ENCODE measurements around the gene RYR3. TPM values are rescaled to one million over a fixed set of nuclear protein-coding genes. Genes with fewer than 3 reads are reported as not detected.
"Not testable (repeated sequence)": the region's sequence is repeated elsewhere in the genome, so short reads cannot be mapped to it uniquely, and the experiment has no call there.

RYR3 gene
- polyA plus RNA-seq, 5 donors: 6.2 to 12.0 (median 11.2) TPM

DNA sequence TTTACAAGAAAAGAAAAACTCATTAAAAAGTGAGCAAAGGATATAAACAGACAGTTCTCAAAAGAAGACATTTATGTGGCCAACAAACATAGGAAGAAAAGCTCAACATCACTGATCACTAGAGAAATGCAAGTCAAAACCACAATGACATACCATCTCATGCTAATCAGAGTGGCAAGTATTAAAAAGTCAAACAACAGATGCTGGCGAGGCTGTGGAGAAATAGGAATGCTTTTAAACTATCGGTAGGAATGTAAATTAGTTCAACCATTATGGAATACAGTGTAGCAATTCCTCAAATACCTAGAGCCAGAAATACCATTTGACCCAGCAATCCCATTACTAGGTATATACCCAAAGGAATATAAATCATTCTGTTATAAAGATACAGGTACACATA, 267.1 kb downstream of the RYR3 start:
- DNase-seq: not testable (repeated sequence)

DNA sequence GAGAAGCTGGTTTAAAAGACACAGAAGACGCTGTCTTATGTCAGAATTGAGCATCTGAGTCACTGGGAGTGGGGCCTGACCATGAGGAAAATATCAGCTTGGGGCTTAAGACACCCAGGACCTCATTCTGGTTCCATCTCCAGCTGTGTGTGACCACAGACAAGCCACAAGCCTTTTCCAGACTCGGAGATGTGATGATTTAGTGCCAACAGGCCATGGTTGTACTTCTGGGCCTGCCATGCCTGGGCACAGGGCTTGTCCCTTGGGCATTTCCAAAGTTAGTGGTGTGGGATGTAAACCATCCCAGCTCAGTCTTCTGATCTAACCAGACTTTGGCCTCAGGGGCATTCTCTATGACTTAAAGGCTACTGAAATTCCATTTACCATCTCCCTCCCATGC, 269.8 kb downstream of the RYR3 start:
- DNase-seq: no peak

DNA sequence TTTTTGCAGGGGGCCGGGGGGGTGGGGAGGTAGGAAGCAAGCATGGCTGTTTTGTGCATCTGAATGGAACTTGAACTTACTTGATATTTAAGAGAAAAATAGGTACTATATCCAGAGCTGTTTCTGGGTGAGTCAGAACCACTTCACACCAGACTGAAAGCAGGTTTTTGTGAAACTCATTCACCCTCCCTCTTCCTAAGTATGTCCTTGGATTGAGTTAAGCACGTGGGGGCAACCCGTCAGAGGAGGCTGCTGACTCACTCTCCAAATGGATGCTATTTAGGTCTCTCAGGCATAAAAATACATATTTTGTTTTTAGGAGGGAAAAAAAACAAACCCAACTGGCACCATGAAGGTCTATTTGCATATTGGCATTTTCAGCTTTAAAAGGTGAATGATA, 270.3 kb downstream of the RYR3 start:
- DNase-seq: no peak

DNA sequence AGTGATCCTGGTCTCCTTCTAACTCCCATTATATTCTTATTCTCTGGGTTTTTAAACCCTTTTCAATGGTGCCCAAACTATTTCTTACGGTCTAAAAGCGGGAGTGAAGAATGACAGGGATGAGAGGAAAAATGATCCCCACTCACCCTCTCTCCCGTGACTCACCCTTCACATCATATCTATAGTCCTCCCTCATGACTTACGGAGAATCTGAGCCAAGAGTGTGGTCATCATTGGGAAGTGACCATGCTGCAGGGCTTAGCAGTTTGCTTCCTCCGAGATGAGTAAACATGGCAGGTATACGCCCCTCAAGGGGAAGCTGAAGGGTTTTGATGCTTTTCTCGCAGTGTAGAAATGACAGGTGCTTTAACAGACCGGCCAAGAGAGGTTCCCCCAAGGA, 274.0 kb downstream of the RYR3 start:
- DNase-seq: no peak

DNA sequence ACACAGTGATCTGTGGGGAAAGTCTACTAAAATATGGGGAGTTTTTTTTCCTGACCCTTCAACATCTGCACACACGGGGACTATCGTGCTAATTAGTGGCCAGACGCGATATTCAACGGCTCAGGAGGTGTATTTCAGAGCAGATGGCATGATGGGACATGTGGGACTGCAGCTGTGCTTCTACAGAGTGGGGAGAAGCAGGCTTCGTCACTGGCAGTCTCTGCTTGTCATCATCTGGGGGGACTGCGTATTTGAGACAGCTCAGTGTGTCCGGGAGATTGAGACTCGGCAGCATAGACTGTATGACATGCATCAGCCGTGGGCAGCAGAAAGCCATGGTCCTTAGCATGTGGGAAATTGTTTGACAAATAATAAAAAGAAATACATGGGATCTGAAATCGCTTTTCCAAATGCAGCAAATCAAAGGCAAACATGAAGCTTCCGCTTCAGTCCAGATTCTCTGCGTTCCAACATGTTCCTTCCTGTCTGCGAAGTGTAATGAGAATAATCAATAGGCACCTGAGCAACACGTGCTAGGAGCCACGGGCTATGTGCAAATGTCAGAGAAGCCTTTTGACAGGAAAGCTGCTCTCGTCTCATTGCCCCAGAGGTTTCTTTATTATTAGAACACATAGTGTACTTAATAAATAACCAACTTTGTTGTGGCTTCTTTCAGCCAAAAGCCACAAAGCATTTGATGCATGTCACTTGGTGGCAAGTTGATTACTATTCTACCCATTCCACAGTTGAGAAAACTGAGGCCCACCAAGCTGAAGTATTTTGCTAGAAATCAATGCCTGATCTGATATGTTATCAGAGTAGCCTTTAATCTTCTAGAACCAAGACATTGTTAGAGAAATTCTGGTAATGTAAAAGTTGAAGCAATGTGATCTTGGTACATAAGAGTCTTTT, 276.3 kb downstream of the RYR3 start:
- DNase-seq: no peak

DNA sequence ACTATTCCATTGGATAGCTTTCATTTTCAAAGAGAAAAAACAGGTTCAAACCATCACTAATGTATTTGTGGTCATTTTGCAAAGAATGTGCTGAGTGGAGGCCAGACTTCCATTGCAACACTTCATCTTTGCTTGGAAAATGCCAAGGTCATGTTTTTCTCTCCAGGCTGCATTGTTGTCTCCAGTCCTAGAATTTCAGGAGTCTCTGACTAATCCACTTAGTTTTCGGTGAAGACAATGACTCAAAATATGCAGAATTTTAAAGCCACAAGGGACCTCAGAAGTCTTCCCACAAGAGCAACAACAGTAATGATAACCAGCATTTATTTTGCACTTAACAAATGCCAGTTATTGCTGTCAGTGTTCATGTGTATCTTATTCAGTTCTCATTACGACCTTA, 277.0 kb downstream of the RYR3 start:
- DNase-seq: no peak

DNA sequence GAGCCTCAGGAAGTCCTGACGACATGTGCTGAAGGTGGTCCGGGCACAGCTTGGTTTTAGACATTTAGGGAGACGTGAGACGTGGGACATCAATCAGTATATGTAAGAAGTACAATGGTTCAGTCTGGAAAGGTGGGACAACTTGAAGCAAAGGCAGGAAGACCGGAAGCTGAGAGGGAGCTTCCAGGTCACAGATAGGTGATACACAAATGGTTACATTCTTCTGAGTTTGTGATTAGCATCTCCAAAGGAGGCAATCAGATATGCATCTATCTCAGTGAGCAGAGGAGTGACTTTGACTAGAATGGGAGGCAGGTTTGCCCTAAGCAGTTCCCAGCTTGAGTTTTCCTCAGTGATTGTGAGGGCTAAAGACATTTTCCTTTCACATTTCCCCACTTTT, 282.1 kb downstream of the RYR3 start:
- no peak for DNase-seq

DNA sequence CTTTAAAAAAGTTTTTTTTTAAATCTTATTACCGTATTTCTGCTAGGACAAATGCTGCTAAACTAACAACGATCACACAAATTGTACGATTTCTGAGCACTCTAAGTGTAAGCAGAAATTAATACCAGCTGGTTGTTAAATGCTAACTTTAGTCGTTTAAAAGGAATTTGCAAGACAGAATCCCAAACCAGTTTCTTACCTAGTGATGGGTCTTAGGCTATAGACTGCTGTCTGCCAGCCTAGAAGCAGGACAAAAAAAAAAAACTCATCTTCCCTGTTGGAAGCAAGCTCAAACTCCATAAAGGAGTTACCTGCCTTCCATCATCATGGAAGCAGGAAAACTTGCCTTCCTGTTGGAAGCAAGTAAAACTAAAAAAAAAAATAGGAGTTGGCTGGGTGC, 287.6 kb downstream of the RYR3 start:
- not testable (repeated sequence) for DNase-seq

DNA sequence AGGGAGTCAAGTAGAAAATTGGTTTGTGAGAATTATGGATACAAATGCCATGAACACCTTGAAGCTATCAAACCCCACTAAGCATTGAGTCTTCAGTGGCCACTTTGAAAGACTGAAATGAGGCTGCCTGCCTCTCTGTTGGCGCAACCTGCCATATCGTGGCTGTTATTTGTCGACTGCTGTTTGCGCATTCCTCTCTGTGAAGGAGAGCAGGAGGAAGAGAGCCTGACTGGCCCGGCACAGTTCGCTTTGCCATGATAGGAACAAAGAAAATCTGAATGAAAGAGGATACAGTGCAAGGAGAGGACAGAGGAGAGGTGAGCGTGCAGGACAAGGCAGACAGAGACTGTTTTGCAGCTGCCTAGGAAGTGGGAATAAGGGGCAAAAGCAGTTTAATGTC, 289.4 kb downstream of the RYR3 start:
- DNase-seq: no peak

DNA sequence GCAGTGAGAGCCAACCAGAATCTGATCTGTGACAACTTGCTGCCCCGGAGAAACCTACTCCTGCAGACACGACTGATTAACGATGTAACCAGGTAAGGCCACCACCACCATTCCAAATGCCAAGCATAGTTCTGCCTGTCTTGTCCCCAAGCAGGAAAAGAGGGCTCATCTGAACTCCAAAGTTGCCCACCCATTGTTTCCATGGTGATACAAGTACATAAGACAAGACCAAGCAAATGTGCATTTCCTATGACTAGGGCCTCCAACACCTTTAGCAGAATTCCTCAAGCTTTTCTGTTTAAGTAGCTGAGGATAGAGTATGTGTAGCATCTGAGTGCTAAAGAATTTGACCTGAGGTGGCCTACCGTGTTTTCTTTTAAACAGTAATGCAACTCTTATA, 290.7 kb downstream of the RYR3 start:
- DNase-seq: no peak

DNA sequence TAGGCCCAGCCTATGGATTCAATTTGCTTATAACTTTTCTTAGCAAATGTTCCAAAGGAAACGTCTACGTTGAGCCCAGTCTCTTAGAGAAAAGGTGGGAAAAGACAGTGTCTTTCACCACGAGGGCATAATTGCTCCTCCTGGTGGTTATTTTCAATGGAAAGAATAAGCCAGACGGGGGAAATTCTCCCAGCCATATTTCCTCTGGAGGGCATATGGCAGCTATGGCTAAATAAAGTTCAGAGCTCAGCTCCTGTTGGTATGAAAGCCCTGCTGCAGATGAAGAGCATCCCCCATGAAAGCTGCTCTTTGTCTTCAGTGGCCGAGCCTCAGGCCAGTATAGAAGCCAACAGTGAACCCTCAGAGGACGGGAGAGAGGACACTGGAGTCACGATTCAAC, 297.9 kb downstream of the RYR3 start:
- DNase-seq: no peak

DNA sequence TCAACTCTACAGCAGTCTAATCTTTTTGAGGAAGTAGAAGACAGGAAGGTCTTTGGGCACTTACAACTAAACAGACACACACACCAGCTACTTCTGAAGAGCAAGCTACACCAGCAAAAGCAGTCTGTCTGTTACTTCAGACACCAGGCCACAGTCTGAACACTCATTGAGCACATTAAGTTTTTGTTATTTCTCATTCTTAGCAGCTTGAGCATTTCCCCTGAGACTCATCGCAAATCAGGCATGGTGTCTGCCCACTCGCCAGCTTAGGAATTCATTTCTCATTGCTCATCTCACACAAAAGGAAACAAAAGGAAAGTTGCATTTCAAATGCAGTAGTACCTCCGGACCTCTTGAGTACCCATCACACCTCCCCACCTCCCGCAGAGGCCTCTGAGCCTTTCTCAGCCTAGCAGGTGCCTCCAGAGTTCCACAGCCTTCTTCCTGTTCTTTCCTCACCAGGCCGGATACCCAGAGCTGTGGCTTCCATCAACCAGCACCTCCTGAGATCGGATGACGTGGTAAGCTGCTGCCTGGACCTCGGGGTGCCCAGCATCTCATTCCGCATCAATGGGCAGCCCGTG, 302.0 kb downstream of the RYR3 start:
- DNase-seq: no peak

DNA sequence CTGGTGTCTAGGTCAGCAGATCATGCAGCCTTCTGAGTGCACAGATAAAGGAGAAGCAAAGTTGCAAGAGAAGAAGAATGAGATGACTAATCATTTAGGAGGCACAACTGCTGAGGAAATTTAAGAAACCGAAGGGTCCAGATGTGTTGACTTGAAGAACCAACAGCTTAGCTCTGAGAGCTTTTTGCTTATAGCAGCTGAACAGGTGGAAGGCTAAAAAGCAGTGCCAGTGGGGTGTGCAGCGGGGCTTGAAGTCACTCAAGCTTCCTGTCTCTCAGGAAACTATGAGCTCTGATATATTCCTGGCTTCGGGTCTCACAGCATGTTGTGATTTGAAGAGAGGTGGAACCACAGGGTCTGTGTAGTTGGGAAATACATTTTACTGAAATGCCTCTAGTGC, 305.7 kb downstream of the RYR3 start:
- no peak for DNase-seq

DNA sequence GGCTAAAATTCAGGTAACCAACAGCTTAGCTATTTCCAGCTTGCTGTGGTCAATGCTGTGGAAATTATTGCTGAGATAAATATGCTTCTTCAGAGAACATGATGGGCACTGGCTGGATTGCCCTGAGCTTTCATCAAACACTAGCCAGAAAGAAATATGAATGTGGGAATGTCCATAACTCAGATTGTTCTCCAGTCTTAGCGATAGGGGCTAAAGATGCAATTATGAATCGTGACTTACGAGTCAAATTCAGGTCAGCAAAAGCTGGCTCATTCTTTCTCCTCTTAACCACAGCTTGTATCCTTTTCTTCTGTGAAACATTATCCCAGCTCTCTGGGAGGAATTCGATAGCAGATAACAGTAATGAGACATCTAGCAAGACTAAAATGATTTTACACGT, 307.6 kb downstream of the RYR3 start:
- no peak for DNase-seq

DNA sequence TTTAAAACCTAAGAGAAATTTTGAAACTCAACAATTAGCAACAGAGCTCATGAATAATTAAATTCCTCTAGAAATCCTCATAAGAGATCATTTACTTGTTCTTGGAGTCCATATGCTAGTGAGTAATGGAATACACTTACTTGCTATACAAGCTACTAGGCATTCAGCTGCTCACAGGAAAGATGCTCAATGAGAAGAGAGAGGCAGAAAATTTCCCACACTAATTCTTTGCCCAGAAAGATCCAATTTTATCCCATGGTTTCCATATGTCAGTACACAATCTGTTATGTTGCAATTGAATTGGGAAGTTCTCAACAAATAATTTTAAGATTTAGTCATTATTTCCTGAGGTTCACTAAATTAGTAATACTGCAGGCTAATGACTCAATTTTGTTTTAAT, 310.4 kb downstream of the RYR3 start:
- no peak for DNase-seq

DNA sequence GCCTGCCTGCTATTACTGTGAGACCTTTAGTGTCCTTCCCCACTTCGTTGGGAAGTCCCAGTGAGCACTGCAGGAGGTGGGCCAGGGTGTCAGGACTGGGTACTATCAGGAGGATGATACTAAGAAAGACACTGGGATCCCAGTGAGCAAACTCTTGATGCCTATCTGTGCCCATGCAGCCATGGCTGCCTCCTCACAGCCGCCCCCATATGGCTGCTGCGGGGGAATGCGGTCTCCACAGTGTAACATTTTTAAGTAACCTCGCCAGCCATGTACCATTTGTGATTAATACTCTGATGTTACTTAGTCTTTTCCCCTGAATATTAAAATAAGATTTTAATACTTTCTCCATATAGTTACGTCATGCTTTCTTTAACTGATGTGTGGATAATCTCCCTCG, 312.2 kb downstream of the RYR3 start:
- no peak for DNase-seq

DNA sequence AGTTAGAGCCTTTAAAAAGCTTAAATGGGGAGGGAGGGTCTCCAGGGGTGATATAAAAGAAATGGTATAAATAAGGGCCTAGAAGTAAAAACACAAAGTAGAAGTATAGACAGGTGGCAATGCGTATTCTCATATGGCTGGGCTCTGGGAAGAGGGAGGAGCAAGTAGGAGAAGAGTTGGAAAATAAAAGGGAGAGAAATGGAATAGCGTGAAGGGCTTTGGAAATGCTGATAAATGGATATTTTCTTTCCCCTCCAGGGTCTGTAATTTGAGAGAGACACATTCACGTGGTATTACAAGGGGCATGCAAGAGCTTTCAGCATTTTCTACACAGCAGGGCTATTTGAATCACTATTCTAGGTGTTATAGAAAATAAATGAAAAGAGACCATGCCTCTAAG, 313.7 kb downstream of the RYR3 start:
- DNase-seq: peak in 1 of 2 donors; percentile 10

DNA sequence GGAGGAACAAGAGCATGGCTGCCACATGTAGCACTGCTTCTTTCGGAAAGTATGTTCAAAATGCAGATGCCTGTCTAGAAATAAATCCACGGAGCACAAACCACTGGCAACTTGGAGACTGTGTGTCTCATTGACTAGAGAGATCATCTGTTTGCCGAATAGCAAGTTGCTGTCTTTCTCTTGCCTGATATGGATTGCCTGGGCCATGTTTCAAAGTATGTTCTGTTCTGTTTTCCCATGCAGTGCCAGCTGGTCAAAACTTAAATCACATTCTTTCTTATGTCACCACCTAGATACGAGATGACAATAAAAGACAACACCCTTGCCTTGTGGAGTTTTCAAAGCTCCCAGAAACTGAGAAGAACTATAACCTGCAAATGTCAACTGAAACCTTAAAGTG, 318.9 kb downstream of the RYR3 start:
- no peak for DNase-seq

DNA sequence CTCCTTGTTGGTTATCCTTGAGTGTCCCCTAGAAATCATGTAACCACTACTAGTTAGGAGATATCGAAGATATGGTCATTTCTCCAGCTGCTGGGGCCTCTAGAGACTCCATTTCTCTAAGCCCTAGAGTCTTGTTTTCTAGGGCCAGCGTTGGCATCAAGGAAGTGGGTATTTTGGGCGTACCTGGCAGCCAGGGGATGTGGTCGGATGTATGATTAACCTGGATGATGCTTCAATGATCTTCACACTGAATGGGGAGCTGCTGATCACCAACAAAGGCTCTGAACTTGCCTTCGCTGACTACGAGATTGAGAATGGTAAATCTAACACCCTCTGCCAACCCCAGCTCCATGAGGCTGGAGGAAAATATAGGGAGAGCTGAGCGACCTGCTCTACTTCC, 325.5 kb downstream of the RYR3 start:
- DNase-seq: no peak

DNA sequence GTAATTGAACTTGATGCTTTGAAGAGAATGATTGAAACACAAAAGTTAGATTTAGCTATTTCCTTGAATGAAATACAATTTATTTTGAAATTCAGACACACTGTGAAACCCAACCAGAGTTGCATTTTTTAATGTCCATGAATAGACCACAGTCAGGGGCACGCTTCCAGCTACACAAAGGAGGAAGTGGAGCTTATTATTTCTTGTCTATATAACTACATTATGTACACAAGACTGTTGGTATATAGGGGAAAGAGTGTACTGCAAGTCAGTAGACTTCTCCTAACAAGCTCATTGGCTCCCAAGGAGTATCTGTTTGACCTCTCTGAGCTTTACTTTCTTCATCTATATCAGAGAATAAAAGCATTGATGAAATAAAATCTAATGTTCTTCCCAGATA, 326.2 kb downstream of the RYR3 start:
- no peak for DNase-seq

DNA sequence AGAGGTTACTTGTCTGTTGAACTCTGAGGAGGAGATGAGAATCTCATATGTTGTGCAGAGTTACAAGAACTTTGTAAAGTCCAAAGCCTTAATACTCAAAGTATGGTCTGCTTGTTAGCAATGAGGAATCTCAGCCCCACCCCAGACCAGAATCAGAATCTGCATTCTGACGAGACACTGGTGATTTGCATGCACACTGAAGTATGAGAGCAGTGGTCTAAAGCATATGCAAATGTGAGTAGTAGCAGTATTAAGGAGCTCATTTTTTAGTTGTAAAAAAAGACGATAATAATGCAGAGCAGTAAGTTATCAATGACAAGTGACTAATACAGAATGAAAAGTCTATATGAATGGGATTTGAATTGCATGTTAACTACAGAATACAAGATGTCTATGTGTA, 327.7 kb downstream of the RYR3 start:
- DNase-seq: no peak

DNA sequence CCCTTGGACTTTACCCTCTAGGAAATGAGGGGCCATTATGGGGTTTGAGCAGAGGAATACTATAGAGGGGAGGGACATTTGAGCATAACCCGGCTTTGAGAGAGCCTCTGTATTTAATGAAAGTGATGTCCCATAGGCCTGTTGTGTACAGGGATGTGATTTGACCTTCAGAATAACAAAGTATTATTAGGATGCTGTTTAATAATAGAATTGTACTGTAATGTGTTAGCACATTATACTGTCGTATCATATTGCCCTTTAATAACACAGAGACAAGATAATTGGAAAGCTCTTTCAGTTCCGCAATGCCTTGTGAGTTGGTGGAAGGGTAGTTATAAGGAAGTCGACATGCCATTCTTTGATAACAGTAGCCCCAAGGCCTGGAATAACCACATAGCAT, 328.3 kb downstream of the RYR3 start:
- DNase-seq: no peak

DNA sequence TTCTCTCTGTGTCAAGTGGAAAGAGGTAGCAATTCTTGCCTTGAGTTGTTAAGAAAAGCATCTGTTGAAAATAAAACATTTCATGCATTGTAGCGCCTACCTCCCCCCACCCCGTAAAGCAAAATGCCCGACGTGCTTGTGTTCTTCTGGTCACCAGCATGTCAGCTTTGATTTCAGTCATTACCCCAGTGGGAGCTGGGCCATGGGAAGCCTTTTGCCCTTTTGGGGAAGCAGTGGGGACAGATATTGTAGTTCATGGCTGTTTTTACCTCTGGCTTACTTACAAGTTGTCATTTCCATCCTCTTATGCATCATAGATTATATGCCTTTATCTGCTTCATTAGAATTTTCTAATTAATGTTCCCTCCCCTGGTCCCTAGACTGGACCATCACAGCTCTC, 328.7 kb downstream of the RYR3 start:
- DNase-seq: no peak

DNA sequence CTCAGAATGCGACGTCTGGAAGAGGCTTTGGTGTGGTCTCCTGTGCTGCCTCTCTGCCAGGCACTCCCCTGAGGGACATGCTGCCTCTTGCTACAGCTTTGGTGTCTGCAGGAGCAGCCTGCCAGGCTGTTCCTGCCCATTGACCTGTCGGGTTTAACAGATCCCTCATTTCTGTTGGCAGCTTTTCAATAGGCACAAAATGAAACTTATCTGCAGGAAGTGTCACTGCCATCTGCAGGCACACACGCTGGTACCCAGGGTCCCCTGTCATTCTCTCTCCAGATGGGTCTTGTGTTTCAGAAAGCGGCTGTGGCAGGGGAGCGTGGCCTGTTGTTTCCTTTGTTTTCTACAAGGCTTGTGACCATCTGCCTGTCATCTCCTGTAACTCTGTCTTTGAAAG, 329.2 kb downstream of the RYR3 start:
- no peak for DNase-seq
